GM18951 (cell line): ENCODE measurements around the gene POP7.

Source experiments
- POLR2A ChIP-seq: IDR thresholded peaks from 4 replicates; pipeline ENCODE4 v1.6.1; 2011; ENCODE audit warnings: mild to moderate bottlenecking; ENCODE audit not compliant: insufficient read length, insufficient read depth; ENCODE audit errors: extremely low read depth
- in situ Hi-C: fragments of 300-500 bp; cut with MboI; formaldehyde crosslinking; loops from one replicate; pipeline ENCODE4 v1.12.0; 2022; ENCODE audit warnings: low sequenced_read_pairs, mixed read lengths, inconsistent platforms; ENCODE audit not compliant: unreplicated experiment

Gene POP7

DNA sequence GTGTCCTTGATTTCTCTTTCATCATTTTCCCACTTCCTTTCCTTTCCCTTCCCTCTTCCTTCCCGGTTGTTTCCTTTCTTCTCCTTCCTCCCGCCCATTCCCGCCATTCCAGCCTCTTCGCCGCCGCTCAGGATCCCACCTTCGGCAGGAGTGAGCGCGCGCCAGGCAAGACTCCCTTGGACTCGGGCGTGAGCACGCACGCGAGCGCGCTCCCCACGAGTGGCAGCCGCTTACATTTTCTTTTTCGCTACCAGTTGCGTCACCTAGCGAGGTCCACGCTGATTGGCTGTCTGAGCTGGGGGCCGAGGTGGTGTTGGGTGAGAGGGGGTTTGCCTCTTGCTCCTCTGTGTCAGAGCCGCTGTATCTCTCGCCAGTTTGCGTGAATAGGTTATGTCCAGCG, 39.3 kb downstream of the POP7 start:
- in situ Hi-C loops: no loop called here
- no peak for TF ChIP-seq POLR2A

DNA sequence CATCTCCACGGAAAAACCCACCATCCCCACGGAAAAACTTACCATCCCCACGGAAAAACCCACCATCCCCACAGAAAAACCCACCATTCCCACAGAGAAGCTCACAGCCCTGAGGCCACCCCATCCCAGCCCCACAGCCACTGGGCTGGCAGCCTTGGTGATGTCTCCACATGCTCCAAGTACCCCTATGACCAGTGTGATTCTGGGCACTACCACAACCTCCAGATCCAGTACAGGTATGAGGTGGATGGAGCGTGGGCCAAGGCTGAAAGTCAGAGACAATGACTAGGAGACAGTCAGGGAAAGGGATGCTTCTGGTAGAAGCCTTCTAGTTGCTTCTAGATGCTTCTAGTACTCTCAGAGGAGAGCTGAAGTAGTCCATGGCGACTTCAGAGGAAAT, 47.1 kb downstream of the POP7 start:
- in situ Hi-C loops: loop anchor here (25.0 kb wide), 1 partner anchor 309 kb away; no protein-coding TSS in a partner anchor
- no peak for TF ChIP-seq POLR2A

DNA sequence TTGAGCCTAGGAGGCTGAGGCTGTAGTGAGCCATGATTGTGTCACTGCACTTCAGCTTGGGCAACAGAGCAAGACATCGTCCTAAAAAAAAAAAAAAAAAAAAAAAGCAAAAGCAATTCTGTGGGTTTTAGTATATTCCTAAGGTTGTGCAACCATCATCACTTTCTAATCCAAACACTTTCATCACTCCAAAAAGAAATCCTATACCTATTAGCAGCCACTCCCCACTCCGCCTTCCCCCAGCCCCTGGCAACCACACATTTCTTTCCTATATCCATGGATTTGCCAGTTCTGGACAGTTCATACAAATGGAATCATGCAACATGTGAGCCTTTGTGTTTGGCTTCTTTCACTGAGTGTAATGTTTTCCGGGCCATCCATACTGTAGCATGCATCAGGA, 47.8 kb downstream of the POP7 start:
- TF ChIP-seq POLR2A: no peak
- in situ Hi-C loops: loop anchor here (25.0 kb wide), 1 partner anchor 309 kb away; no protein-coding TSS in a partner anchor
